PFSK-1 (cell line): ENCODE data around the gene FOXD1.

Source experiments
- POLR2AphosphoS5 ChIP-seq: IDR thresholded peaks from 2 replicates; pipeline ENCODE4 v1.6.1; 2012; ENCODE audit warnings: low read depth, mild to moderate bottlenecking, control low read depth, low read length, moderate library complexity
- SIN3A ChIP-seq: IDR thresholded peaks from 2 replicates; pipeline ENCODE4 v1.6.1; 2012; ENCODE audit warnings: mild to moderate bottlenecking, low read length, moderate library complexity, borderline replicate concordance; ENCODE audit not compliant: insufficient read depth
- TF ChIP-seq, protein P1 (sequence below), 2 experiments: IDR thresholded peaks; 2 replicates each; pipeline versions ENCODE4 v1.6.1 to v1.8.0; 2011 to 2012; ENCODE audit warnings: low read depth in 2 of 2, low read length in 2 of 2, control low read depth in 1 of 2, inconsistent platforms in 1 of 2, mild to moderate bottlenecking in 1 of 2, moderate library complexity in 1 of 2; ENCODE audit not compliant: insufficient read depth in 1 of 2

GRCh38 chr5:73491155-73491554, 42.6 kb upstream of the FOXD1 start:
- TF ChIP-seq, protein P1, sequence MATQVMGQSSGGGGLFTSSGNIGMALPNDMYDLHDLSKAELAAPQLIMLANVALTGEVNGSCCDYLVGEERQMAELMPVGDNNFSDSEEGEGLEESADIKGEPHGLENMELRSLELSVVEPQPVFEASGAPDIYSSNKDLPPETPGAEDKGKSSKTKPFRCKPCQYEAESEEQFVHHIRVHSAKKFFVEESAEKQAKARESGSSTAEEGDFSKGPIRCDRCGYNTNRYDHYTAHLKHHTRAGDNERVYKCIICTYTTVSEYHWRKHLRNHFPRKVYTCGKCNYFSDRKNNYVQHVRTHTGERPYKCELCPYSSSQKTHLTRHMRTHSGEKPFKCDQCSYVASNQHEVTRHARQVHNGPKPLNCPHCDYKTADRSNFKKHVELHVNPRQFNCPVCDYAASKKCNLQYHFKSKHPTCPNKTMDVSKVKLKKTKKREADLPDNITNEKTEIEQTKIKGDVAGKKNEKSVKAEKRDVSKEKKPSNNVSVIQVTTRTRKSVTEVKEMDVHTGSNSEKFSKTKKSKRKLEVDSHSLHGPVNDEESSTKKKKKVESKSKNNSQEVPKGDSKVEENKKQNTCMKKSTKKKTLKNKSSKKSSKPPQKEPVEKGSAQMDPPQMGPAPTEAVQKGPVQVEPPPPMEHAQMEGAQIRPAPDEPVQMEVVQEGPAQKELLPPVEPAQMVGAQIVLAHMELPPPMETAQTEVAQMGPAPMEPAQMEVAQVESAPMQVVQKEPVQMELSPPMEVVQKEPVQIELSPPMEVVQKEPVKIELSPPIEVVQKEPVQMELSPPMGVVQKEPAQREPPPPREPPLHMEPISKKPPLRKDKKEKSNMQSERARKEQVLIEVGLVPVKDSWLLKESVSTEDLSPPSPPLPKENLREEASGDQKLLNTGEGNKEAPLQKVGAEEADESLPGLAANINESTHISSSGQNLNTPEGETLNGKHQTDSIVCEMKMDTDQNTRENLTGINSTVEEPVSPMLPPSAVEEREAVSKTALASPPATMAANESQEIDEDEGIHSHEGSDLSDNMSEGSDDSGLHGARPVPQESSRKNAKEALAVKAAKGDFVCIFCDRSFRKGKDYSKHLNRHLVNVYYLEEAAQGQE (IDR thresholded peaks at IDR 0.05; ENCODE audit: insufficient read depth in 1 of 2, low read depth in 2 of 2, low read length in 2 of 2) = no peak
- no peak for TF ChIP-seq POLR2AphosphoS5
- no peak for TF ChIP-seq SIN3A
